HEK293T (cell line): Measurements from ENCODE around the gene MYEOV.

Experiments
- ARNT ChIP-seq: fragments of 450-650 bp; IDR thresholded peaks from 2 replicates; pipeline ENCODE4 v1.6.1; 2017; ENCODE audit warnings: mild to moderate bottlenecking
- BHLHE40 ChIP-seq: fragments of 450-650 bp; IDR thresholded peaks from 2 replicates; pipeline ENCODE4 v1.6.1; 2016; ENCODE audit warnings: mild to moderate bottlenecking, moderate library complexity, borderline replicate concordance
- CTBP1 ChIP-seq: fragments of 450-650 bp; IDR thresholded peaks from 2 replicates; pipeline ENCODE4 v1.6.1; 2016; ENCODE audit warnings: borderline replicate concordance
- ELF4 ChIP-seq: fragments of 450-650 bp; IDR thresholded peaks from 2 replicates; pipeline ENCODE4 v1.6.1; 2017; ENCODE audit warnings: antibody characterized with exemption
- FOXK2 ChIP-seq: fragments of 450-650 bp; IDR thresholded peaks from 2 replicates; pipeline ENCODE4 v1.6.1; 2016; ENCODE audit warnings: mild to moderate bottlenecking
- FOXM1 ChIP-seq: fragments of 450-650 bp; IDR thresholded peaks from 2 replicates; pipeline ENCODE4 v1.6.1; 2017; ENCODE audit warnings: mild to moderate bottlenecking, borderline replicate concordance
- HDGF ChIP-seq: fragments of 450-650 bp; IDR thresholded peaks from 2 replicates; pipeline ENCODE4 v1.6.1; 2017; ENCODE audit warnings: antibody characterized with exemption, borderline replicate concordance
- L3MBTL2 ChIP-seq: fragments of 450-650 bp; conservative IDR thresholded peaks from 2 replicates; pipeline ENCODE4 v1.6.1; 2016; ENCODE audit warnings: mild to moderate bottlenecking
- LEF1 ChIP-seq: fragments of 450-650 bp; IDR thresholded peaks from 2 replicates; pipeline ENCODE4 v1.6.1; 2017; ENCODE audit warnings: mild to moderate bottlenecking, borderline replicate concordance
- NFRKB ChIP-seq: fragments of 450-650 bp; IDR thresholded peaks from 2 replicates; pipeline ENCODE4 v1.6.1; 2016; ENCODE audit warnings: mild to moderate bottlenecking, moderate library complexity
- SP1 ChIP-seq: fragments of 450-650 bp; IDR thresholded peaks from 2 replicates; pipeline ENCODE4 v1.6.1; 2017
- TARDBP ChIP-seq: fragments of 450-650 bp; IDR thresholded peaks from 2 replicates; pipeline ENCODE4 v1.6.1; 2016
- ZNF384 ChIP-seq: fragments of 450-650 bp; IDR thresholded peaks from 2 replicates; pipeline ENCODE4 v1.6.1; 2016
- TF ChIP-seq, protein P1 (sequence below): fragments of 450-650 bp; IDR thresholded peaks from 2 replicates; pipeline ENCODE4 v1.6.1; 2016

DNA sequence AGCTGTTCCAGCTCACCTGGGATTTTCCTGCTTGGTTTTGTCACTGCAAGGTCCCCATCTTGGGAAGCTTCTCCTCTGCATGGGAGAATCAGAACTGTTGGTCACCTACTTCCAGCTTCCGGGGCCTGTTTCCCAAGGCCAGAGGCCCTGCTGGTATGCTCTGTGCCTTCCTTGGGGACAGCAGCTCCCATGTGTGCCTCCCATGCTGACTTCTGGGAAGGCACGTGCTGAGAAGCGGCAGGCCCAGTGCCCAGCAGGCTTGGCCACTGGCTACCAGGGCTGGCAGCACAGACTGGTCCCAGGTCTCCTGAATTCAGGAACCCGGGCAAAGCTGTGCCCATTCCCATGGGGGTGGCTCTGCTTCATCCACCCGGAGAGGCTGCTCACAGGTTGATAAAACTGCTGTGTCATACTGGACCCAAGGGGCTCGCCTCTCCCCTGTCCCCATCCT is 33.8 kb downstream of the MYEOV start:
- TF ChIP-seq ARNT (no peak), FOXM1 (no peak), HDGF (no peak), CTBP1 (no peak), BHLHE40 (no peak), TARDBP (no peak), FOXK2 (no peak), LEF1 (no peak), SP1 (no peak), ZNF384 (no peak), L3MBTL2 (no peak), NFRKB (no peak), ELF4 (no peak)
- TF ChIP-seq, protein P1, sequence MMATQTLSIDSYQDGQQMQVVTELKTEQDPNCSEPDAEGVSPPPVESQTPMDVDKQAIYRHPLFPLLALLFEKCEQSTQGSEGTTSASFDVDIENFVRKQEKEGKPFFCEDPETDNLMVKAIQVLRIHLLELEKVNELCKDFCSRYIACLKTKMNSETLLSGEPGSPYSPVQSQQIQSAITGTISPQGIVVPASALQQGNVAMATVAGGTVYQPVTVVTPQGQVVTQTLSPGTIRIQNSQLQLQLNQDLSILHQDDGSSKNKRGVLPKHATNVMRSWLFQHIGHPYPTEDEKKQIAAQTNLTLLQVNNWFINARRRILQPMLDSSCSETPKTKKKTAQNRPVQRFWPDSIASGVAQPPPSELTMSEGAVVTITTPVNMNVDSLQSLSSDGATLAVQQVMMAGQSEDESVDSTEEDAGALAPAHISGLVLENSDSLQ: no peak
